H9 (cell line): Measurements from ENCODE around the gene RPS27L. TPM values are rescaled to one million over a fixed set of nuclear protein-coding genes. Genes with fewer than 3 reads are reported as not detected.

Experiments
- DNase-seq: peaks from one replicate; pipeline ENCODE4 v3.0.0-alpha.2; 2017
- H2AFZ ChIP-seq: one replicate; pipeline ENCODE4 v1.6.1; 2013; ENCODE audit warnings: mild to moderate bottlenecking, low read length, control low read depth, moderate library complexity
- H2AK5ac ChIP-seq: 2 replicates; pipeline ENCODE4 v1.6.1; 2013; ENCODE audit warnings: low read length, control low read depth, mixed read lengths; ENCODE audit not compliant: insufficient read length
- H2BK120ac ChIP-seq: one replicate; pipeline ENCODE4 v1.6.1; 2013; ENCODE audit warnings: low read depth, mild to moderate bottlenecking, low read length, control low read depth, inconsistent platforms; ENCODE audit not compliant: poor library complexity, severe bottlenecking
- H2BK12ac ChIP-seq: 2 replicates; pipeline ENCODE4 v1.6.1; 2013; ENCODE audit warnings: low read length, control low read depth, mixed read lengths, low read depth; ENCODE audit not compliant: insufficient read length
- H2BK15ac ChIP-seq: 2 replicates; pipeline ENCODE4 v1.6.1; 2013; ENCODE audit warnings: low read depth, low read length, control low read depth
- H2BK20ac ChIP-seq: one replicate; pipeline ENCODE4 v1.6.1; 2013; ENCODE audit warnings: low read depth, mild to moderate bottlenecking, low read length, control low read depth, inconsistent platforms; ENCODE audit not compliant: poor library complexity, severe bottlenecking
- H2BK5ac ChIP-seq: 2 replicates; pipeline ENCODE4 v1.6.1; 2013; ENCODE audit warnings: low read length, control low read depth, mixed read lengths; ENCODE audit not compliant: insufficient read length
- H3K14ac ChIP-seq: 2 replicates; pipeline ENCODE4 v1.6.1; 2013; ENCODE audit warnings: low read length, control low read depth; ENCODE audit not compliant: insufficient read depth
- H3K18ac ChIP-seq: 2 replicates; pipeline ENCODE4 v1.6.1; 2013; ENCODE audit warnings: low read depth, mild to moderate bottlenecking, mixed read lengths, low read length, control low read depth; ENCODE audit not compliant: insufficient read length
- H3K23ac ChIP-seq: 2 replicates; pipeline ENCODE4 v1.6.1; 2013; ENCODE audit warnings: low read length, control low read depth, mixed read lengths, low read depth; ENCODE audit not compliant: insufficient read length
- H3K23me2 ChIP-seq: 2 replicates; pipeline ENCODE4 v1.6.1; 2013; ENCODE audit warnings: low read depth, mild to moderate bottlenecking, mixed read lengths, low read length, control low read depth; ENCODE audit not compliant: insufficient read length, poor library complexity, severe bottlenecking
- H3K27ac ChIP-seq: 2 replicates; pipeline ENCODE4 v1.5.1; 2013; ENCODE audit warnings: low read length, control low read depth, mixed read lengths, low read depth; ENCODE audit not compliant: insufficient read length
- H3K27me3 ChIP-seq: 2 replicates; pipeline ENCODE4 v1.6.1; 2013; ENCODE audit warnings: low read length, control low read depth, inconsistent platforms; ENCODE audit not compliant: insufficient read depth
- H3K4ac ChIP-seq: 2 replicates; pipeline ENCODE4 v1.6.1; 2013; ENCODE audit warnings: low read depth, mild to moderate bottlenecking, control low read depth, inconsistent platforms, low read length, moderate library complexity
- H3K4me1 ChIP-seq: 2 replicates; pipeline ENCODE4 v1.6.1; 2013; ENCODE audit warnings: low read length, control low read depth, inconsistent platforms; ENCODE audit not compliant: insufficient read depth
- H3K4me2 ChIP-seq: 2 replicates; pipeline ENCODE4 v1.6.1; 2013; ENCODE audit warnings: low read length, control low read depth, mixed read lengths; ENCODE audit not compliant: insufficient read length, insufficient read depth
- H3K56ac ChIP-seq: 2 replicates; pipeline ENCODE4 v1.6.1; 2013; ENCODE audit warnings: low read depth, mild to moderate bottlenecking, mixed read lengths, low read length, control low read depth; ENCODE audit not compliant: insufficient read length
- H3K79me1 ChIP-seq: 2 replicates; pipeline ENCODE4 v1.6.1; 2013; ENCODE audit warnings: low read depth, mild to moderate bottlenecking, moderate library complexity, low read length, control low read depth, inconsistent platforms; ENCODE audit not compliant: insufficient read depth, poor library complexity, severe bottlenecking
- H3K79me2 ChIP-seq: 2 replicates; pipeline ENCODE4 v1.6.1; 2013; ENCODE audit warnings: low read length, control low read depth, inconsistent platforms; ENCODE audit not compliant: insufficient read depth
- H3K9ac ChIP-seq: 2 replicates; pipeline ENCODE4 v1.6.1; 2013; ENCODE audit warnings: low read length, control low read depth, mixed read lengths; ENCODE audit not compliant: insufficient read length; ENCODE audit errors: extremely low read depth
- H3K9me3 ChIP-seq: one replicate; pipeline ENCODE4 v1.6.1; 2013; ENCODE audit warnings: low read depth, low read length, inconsistent platforms; ENCODE audit not compliant: control insufficient read depth
- H3T11ph ChIP-seq: one replicate; pipeline ENCODE4 v1.6.1; 2013; ENCODE audit warnings: mild to moderate bottlenecking, low read length, control low read depth, inconsistent platforms
- H4K20me1 ChIP-seq: one replicate; pipeline ENCODE4 v1.6.1; 2013; ENCODE audit not compliant: control insufficient read depth, insufficient read length, insufficient read depth
- H4K5ac ChIP-seq: 2 replicates; pipeline ENCODE4 v1.6.1; 2013; ENCODE audit warnings: low read depth, mild to moderate bottlenecking, mixed read lengths, low read length, control low read depth; ENCODE audit not compliant: insufficient read length
- H4K8ac ChIP-seq: replicated peaks from 2 replicates; pipeline ENCODE4 v1.6.1; 2013; ENCODE audit warnings: low read length, control low read depth, mixed read lengths, low read depth; ENCODE audit not compliant: insufficient read length
- H4K91ac ChIP-seq: 2 replicates; pipeline ENCODE4 v1.6.1; 2013; ENCODE audit warnings: low read depth, mild to moderate bottlenecking, moderate library complexity, mixed read lengths, low read length, control low read depth; ENCODE audit not compliant: insufficient read length
- H3K27ac Mint-ChIP-seq, 3 experiments: 2 replicates in 2 of 3; 3 replicates in 1 of 3; pipeline ENCODE4 v1.8.0; 2020 to 2021; ENCODE audit warnings: mixed read lengths in 3 of 3, mild to moderate bottlenecking in 1 of 3, moderate library complexity in 1 of 3
- H3K27me3 Mint-ChIP-seq: 2 replicates; pipeline ENCODE4 v1.8.0; 2021; ENCODE audit warnings: low read depth, mild to moderate bottlenecking, moderate library complexity, mixed read lengths
- H3K36me3 Mint-ChIP-seq, 3 experiments: 2 replicates in 2 of 3; 3 replicates in 1 of 3; pipeline ENCODE4 v1.8.0; 2020 to 2021; ENCODE audit warnings: low read depth in 3 of 3, mixed read lengths in 3 of 3; ENCODE audit not compliant: insufficient read depth in 1 of 3
- H3K4me1 Mint-ChIP-seq, 2 experiments: 2 replicates each; pipeline ENCODE4 v1.8.0; 2020; ENCODE audit warnings: mixed read lengths in 2 of 2
- H3K4me3 Mint-ChIP-seq, 2 experiments: 2 replicates in 1 of 2; 3 replicates in 1 of 2; pipeline ENCODE4 v1.8.0; 2020 to 2021; ENCODE audit warnings: mild to moderate bottlenecking in 2 of 2, mixed read lengths in 2 of 2, moderate library complexity in 1 of 2
- H3K9me3 Mint-ChIP-seq, 2 experiments: 2 replicates in 1 of 2; 3 replicates in 1 of 2; pipeline ENCODE4 v1.8.0; 2020; ENCODE audit warnings: mild to moderate bottlenecking in 2 of 2, mixed read lengths in 2 of 2, moderate library complexity in 1 of 2
- WGBS: extraction: QIAGEN DNeasy Blood & Tissue Kit; methylation state at CpG from one replicate; pipeline ENCODE4 v1.1.7; 2013; ENCODE audit warnings: missing lambda C conversion rate, low lambda C conversion rate, mixed read lengths; ENCODE audit not compliant: insufficient read length; ENCODE audit errors: extremely low coverage; 5-methylcytosine and 5-hydroxymethylcytosine counted together
- total RNA-seq: library from RNA; stranded (reverse); gene quantifications from 2 replicates; pipeline ENCODE4 v1.2.1, GENCODE V29; 2021
- TF ChIP-seq, protein P1 (sequence below): fragments of 200-600 bp; sonication (generic); conservative IDR thresholded peaks from 3 replicates; pipeline ENCODE4 v1.8.0; 2021; ENCODE audit warnings: antibody characterized with exemption, mild to moderate bottlenecking

Gene RPS27L
- total RNA-seq, 1 experiment from 2014 or later, result 180 TPM

- H3K56ac ChIP-seq, result no peak overlapping the region
- H2BK20ac ChIP-seq, result no peak overlapping the region
- H2AK5ac ChIP-seq, result no peak overlapping the region
- H3K4me1 ChIP-seq, result 0 out of 2 replicates have a peak, but pooled peaks cover 6% of the 10 kb centered on the region
- no peak overlapping the region for H4K8ac ChIP-seq
- Mint-ChIP-seq H3K4me3 (no peak overlapping the region), H3K4me1 (peaks cover 59% of the 10 kb centered on the region in 2 experiments), H3K27me3 (no peaks in the 10 kb centered on the region), H3K9me3 (no peaks in the 10 kb centered on the region), H3K27ac (no peak overlapping the region; a peak in 1 of 7 replicates), H3K36me3 (no peaks in the 10 kb centered on the region)
- no peak overlapping the region for H3K4me2 ChIP-seq
- no peak overlapping the region for H3K9ac ChIP-seq
- H3K4ac ChIP-seq, result no peak overlapping the region
- H3K23me2 ChIP-seq, result peaks cover 7% of the 10 kb centered on the region
- no peak overlapping the region for H3K18ac ChIP-seq
- H3K79me1 ChIP-seq, result no peaks in the 10 kb centered on the region
- no peak for DNase-seq
- no CpG with 5 or more reads among the region's 3 CpGs for WGBS
- H3K9me3 ChIP-seq, result no peaks in the 10 kb centered on the region
- H4K91ac ChIP-seq, result no peak overlapping the region
- H2AFZ ChIP-seq, result no peak overlapping the region
- no peak overlapping the region for H2BK120ac ChIP-seq
- no peak overlapping the region for H4K5ac ChIP-seq
- no peak overlapping the region for H3K14ac ChIP-seq
- no peak overlapping the region for H3K23ac ChIP-seq
- no peak overlapping the region for H3K27ac ChIP-seq
- H4K20me1 ChIP-seq, result no peaks in the 10 kb centered on the region
- TF ChIP-seq, protein P1, sequence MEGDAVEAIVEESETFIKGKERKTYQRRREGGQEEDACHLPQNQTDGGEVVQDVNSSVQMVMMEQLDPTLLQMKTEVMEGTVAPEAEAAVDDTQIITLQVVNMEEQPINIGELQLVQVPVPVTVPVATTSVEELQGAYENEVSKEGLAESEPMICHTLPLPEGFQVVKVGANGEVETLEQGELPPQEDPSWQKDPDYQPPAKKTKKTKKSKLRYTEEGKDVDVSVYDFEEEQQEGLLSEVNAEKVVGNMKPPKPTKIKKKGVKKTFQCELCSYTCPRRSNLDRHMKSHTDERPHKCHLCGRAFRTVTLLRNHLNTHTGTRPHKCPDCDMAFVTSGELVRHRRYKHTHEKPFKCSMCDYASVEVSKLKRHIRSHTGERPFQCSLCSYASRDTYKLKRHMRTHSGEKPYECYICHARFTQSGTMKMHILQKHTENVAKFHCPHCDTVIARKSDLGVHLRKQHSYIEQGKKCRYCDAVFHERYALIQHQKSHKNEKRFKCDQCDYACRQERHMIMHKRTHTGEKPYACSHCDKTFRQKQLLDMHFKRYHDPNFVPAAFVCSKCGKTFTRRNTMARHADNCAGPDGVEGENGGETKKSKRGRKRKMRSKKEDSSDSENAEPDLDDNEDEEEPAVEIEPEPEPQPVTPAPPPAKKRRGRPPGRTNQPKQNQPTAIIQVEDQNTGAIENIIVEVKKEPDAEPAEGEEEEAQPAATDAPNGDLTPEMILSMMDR, result no peak
- no peak overlapping the region for H2BK12ac ChIP-seq
- no peak overlapping the region for H2BK15ac ChIP-seq
- H3K79me2 ChIP-seq, result peaks cover 11% of the 10 kb centered on the region; the same call in 1 of the 2 replicates
- H3K27me3 ChIP-seq, result no peaks in the 10 kb centered on the region
- H3T11ph ChIP-seq, result no peak overlapping the region
- H2BK5ac ChIP-seq, result no peak overlapping the region
These were observed 34.8 kb upstream of the RPS27L start for GRCh38 chr15:63191895-63192618.
